ENCODE measurements around the gene CHRNA4. TPM values are rescaled to one million over a fixed set of nuclear protein-coding genes. Genes with fewer than 3 reads are reported as not detected.

Gene CHRNA4
- total and polyA plus RNA-seq, 10 of the 15 experiments (the other 5 are each of a cell fraction or from before 2014, with no cell fraction given), result 0.04 to 0.41 (median 0.06) TPM; not detected in 5

- ChIA-PET CTCF (interaction anchor here (1.5 kb wide), 1 partner anchor 74 kb away, joined by 7 read pairs; no protein-coding TSS in a partner anchor), SMC1A (ENCODE audit: uncharacterized antibody, unreplicated experiment) (no interaction called here), POLR2A (no interaction called here), RAD21 (ENCODE audit: unreplicated experiment) (interaction anchor here (1.2 kb wide), 1 partner anchor 75 kb away, joined by 6 read pairs; no protein-coding TSS in a partner anchor)
- Histone ChIP-seq H3K9ac (ENCODE audit: control insufficient read depth, insufficient read depth, low read length) (no peak overlapping the region), H3K4me1 (ENCODE audit: control insufficient read depth, insufficient read depth, low read length) (no peaks in the 10 kb centered on the region), H2AFZ (ENCODE audit: control insufficient read depth, low read depth, low read length) (no peak overlapping the region), H3K27ac (ENCODE audit: control insufficient read depth, insufficient read depth) (no peak overlapping the region), H3K36me3 (ENCODE audit: control insufficient read depth in 2 of 2, insufficient read depth in 2 of 2, low read length in 1 of 2) (no peaks in the 10 kb centered on the region), H4K20me1 (ENCODE audit: control insufficient read depth, insufficient read depth) (no peaks in the 10 kb centered on the region), H3K9me3 (replicated peaks; ENCODE audit: control insufficient read depth, insufficient read depth, low read length) (no peaks in the 10 kb centered on the region), H3K4me2 (ENCODE audit: control insufficient read depth, insufficient read depth) (no peak overlapping the region), H3K4me3 (no peak overlapping the region), H3K27me3 (replicated peaks in 1 of 2; ENCODE audit: control insufficient read depth in 2 of 2, insufficient read depth in 2 of 2, low read length in 1 of 2) (no peaks in the 10 kb centered on the region), H3K79me2 (ENCODE audit: control insufficient read depth, insufficient read depth, low read length) (no peaks in the 10 kb centered on the region)
- no peak for ATAC-seq
- 43% methylated on average over 18 of the region's 23 CpGs for WGBS (ENCODE audit: insufficient coverage, insufficient replicate concordance, low lambda C conversion rate, missing lambda C conversion rate)
- DNase-seq (ENCODE audit: low read depth, low spot score), result no peak
- in situ Hi-C loops (cut with MboI), result no loop called here
- no TSS peak for BruUV-seq (replicated peaks)
- no peak for FAIRE-seq
- intact Hi-C loops (cut with micrococcal nuclease; ENCODE audit: unreplicated experiment), result no loop called here
- TF ChIP-seq ASH2L (IDR thresholded peaks at IDR 0.05; ENCODE audit: borderline replicate concordance, low read depth) (no peak), NR2C1 (IDR thresholded peaks at IDR 0.05) (no peak), NR2F1 (conservative IDR thresholded peaks at IDR 0.05) (no peak), CEBPB (IDR thresholded peaks at IDR 0.05; ENCODE audit: borderline replicate concordance in 1 of 2, low read depth in 2 of 2, low read length in 2 of 2) (no peak), YBX1 (IDR thresholded peaks at IDR 0.05) (no peak), NR2C2 (IDR thresholded peaks at IDR 0.05; ENCODE audit: borderline replicate concordance, control insufficient read depth, insufficient read length, low read depth) (no peak), KAT2A (conservative IDR thresholded peaks at IDR 0.05; ENCODE audit: control insufficient read depth, low read depth, low read length) (no peak), ZNF217 (IDR thresholded peaks at IDR 0.05) (no peak), CBFB (IDR thresholded peaks at IDR 0.05; ENCODE audit: low read depth) (no peak), CHD2 (IDR thresholded peaks at IDR 0.05; ENCODE audit: borderline replicate concordance, low read depth, low read length) (no peak), RAD51 (IDR thresholded peaks at IDR 0.05) (no peak), TARDBP (IDR thresholded peaks at IDR 0.05; ENCODE audit: borderline replicate concordance) (no peak), CBX3 (IDR thresholded peaks at IDR 0.05; ENCODE audit: borderline replicate concordance, low read depth) (no peak)
- TF ChIP-seq, protein P1, sequence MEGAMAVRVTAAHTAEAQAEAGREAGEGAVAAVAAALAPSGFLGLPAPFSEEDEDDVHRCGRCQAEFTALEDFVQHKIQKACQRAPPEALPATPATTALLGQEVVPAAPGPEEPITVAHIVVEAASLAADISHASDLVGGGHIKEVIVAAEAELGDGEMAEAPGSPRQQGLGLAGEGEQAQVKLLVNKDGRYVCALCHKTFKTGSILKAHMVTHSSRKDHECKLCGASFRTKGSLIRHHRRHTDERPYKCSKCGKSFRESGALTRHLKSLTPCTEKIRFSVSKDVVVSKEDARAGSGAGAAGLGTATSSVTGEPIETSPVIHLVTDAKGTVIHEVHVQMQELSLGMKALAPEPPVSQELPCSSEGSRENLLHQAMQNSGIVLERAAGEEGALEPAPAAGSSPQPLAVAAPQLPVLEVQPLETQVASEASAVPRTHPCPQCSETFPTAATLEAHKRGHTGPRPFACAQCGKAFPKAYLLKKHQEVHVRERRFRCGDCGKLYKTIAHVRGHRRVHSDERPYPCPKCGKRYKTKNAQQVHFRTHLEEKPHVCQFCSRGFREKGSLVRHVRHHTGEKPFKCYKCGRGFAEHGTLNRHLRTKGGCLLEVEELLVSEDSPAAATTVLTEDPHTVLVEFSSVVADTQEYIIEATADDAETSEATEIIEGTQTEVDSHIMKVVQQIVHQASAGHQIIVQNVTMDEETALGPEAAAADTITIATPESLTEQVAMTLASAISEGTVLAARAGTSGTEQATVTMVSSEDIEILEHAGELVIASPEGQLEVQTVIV (IDR thresholded peaks at IDR 0.05; ENCODE audit: borderline replicate concordance, partially characterized antibody), result no peak
- TF ChIP-seq, protein P2, sequence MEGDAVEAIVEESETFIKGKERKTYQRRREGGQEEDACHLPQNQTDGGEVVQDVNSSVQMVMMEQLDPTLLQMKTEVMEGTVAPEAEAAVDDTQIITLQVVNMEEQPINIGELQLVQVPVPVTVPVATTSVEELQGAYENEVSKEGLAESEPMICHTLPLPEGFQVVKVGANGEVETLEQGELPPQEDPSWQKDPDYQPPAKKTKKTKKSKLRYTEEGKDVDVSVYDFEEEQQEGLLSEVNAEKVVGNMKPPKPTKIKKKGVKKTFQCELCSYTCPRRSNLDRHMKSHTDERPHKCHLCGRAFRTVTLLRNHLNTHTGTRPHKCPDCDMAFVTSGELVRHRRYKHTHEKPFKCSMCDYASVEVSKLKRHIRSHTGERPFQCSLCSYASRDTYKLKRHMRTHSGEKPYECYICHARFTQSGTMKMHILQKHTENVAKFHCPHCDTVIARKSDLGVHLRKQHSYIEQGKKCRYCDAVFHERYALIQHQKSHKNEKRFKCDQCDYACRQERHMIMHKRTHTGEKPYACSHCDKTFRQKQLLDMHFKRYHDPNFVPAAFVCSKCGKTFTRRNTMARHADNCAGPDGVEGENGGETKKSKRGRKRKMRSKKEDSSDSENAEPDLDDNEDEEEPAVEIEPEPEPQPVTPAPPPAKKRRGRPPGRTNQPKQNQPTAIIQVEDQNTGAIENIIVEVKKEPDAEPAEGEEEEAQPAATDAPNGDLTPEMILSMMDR (IDR thresholded peaks at IDR 0.05 in 2 of 3, conservative IDR thresholded peaks at IDR 0.05 in 1 of 3; ENCODE audit: control insufficient read depth in 2 of 3, extremely low read depth in 1 of 3, insufficient read depth in 1 of 3, low read depth in 3 of 3, low read length in 3 of 3), result no peak
- TF ChIP-seq, protein P3, sequence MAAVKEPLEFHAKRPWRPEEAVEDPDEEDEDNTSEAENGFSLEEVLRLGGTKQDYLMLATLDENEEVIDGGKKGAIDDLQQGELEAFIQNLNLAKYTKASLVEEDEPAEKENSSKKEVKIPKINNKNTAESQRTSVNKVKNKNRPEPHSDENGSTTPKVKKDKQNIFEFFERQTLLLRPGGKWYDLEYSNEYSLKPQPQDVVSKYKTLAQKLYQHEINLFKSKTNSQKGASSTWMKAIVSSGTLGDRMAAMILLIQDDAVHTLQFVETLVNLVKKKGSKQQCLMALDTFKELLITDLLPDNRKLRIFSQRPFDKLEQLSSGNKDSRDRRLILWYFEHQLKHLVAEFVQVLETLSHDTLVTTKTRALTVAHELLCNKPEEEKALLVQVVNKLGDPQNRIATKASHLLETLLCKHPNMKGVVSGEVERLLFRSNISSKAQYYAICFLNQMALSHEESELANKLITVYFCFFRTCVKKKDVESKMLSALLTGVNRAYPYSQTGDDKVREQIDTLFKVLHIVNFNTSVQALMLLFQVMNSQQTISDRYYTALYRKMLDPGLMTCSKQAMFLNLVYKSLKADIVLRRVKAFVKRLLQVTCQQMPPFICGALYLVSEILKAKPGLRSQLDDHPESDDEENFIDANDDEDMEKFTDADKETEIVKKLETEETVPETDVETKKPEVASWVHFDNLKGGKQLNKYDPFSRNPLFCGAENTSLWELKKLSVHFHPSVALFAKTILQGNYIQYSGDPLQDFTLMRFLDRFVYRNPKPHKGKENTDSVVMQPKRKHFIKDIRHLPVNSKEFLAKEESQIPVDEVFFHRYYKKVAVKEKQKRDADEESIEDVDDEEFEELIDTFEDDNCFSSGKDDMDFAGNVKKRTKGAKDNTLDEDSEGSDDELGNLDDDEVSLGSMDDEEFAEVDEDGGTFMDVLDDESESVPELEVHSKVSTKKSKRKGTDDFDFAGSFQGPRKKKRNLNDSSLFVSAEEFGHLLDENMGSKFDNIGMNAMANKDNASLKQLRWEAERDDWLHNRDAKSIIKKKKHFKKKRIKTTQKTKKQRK (IDR thresholded peaks at IDR 0.05; ENCODE audit: low read depth, low read length), result no peak
These were observed 53.5 kb downstream of the CHRNA4 start for GRCh38 chr20:63307538-63308217.
